Amniotic stem cell (primary cell): ENCODE data around the gene CHPF.

Experiments used
- DNase-seq: peaks from one replicate; lab custom pipeline; 2025; lab: John Stamatoyannopoulos, UW

CHPF gene

DNA sequence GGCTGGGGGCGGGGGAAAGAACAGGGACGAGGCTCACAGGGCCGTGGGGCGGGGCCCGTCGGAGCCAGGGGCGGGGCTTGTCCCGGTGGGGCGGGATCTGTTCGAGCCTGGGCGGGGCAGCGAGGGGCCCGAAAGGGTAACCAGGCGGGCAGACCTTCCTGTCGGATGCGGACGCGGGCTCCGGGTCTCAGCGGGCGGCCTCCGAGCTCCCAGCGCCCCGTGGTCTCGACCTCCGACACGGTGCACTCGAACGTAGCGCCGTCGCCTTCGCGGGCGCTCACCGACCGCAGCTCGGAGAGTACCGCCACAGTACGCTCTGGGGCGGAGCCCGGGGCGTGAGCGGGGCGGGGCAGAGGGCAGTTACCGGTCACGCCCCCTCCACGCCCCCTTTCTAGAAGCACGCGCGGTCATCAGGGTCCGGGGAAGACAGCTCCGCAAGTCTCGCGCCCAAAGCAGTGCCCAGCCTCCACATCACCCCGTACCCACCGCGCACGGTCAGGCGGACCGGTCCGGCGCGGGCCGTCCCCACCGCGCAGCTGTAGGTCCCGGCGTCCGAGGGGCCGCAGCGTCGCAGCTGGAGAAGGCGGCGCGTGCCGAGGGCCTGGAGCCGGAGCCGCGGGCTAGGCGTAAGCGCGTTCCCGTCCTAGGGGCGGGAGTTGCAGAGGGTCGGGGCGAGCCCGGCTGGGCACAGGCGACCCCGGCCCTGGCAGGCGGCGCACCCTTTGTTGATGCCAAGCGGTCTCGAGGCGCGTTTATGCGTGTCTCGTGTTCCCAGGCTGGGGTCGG lies 9.0 kb upstream of the CHPF start:
- peak; percentile 56 for DNase-seq

GRCh38 chr2:219551441-219552381 lies 8.1 kb upstream of the CHPF start:
- no peak for DNase-seq

DNA sequence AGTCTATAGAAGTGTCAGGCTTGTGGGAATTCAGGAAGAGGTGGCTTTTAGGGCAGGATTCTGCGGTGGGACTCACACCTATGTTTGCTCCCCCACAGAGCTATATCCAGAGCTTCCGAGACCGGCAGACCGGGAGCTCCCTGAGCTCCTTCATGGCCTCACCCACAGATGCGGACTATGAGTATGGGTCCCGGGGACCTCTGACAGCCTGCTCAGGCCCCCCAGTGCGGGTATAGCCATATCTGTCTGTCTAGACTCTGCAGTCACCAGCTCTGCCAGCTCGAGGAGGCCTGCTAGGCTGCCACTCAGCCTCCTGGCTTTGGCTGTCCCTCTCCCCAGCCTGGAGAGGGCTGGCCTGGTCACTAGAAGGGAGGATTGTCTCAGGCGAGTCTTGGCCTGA lies 6.0 kb upstream of the CHPF start:
- DNase-seq = no peak

- DNase-seq = no peak
Measured at GRCh38 chr2:219548990-219549389, 5.4 kb upstream of the CHPF start.

DNA sequence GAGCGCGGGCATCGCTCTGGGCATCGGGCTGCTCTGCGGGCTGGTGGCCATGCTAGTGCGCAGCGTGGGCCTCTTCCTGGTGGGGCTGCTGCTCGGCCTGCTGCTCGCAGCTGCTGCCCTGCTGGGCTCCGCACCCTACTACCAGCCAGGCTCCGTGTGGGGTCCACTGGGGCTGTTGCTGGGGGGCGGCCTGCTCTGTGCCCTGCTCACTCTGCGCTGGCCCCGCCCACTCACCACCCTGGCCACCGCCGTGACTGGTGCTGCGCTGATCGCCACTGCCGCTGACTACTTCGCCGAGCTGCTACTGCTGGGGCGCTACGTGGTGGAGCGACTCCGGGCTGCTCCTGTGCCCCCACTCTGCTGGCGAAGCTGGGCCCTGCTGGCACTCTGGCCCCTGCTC lies 4.0 kb upstream of the CHPF start:
- DNase-seq = no peak

GRCh38 chr2:219545943-219546352 lies 2.3 kb upstream of the CHPF start:
- DNase-seq = no peak

DNA sequence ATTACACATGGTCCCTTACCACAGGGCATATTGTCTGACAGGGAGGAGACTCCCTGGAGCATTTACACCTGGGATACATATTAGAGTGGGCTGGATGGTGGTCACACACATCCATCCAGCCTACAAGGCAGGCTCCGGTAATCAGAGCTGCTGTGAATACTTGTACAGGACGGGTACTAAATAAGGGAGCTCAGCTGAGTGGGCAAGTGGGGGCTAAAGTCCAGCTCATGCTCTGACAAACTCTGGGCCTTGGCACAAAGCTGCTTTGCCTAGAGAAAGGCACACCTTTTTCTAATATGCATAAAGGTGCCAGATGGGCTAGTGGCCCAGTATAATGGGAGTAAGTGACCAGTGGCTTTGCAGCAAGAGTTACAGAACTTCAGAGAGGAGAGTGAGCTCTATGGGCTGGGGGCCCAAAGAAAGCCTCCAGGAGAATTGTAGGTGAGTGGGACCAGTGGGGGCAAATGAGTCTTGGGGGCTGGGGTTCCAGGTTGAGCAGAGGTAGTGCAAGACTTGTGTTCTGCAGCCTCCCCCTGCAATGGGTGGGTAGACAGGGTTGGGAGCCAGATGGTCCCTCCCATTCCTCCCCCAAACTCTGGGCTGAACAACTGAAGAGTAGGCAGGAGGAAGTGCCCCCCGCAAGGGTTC lies 1.8 kb upstream of the CHPF start:
- no peak for DNase-seq

GRCh38 chr2:219544567-219544966 lies 958 bp upstream of the CHPF start:
- DNase-seq = no peak

GRCh38 chr2:219542931-219543595 lies 546 bp downstream of the CHPF start:
- no peak for DNase-seq

DNA sequence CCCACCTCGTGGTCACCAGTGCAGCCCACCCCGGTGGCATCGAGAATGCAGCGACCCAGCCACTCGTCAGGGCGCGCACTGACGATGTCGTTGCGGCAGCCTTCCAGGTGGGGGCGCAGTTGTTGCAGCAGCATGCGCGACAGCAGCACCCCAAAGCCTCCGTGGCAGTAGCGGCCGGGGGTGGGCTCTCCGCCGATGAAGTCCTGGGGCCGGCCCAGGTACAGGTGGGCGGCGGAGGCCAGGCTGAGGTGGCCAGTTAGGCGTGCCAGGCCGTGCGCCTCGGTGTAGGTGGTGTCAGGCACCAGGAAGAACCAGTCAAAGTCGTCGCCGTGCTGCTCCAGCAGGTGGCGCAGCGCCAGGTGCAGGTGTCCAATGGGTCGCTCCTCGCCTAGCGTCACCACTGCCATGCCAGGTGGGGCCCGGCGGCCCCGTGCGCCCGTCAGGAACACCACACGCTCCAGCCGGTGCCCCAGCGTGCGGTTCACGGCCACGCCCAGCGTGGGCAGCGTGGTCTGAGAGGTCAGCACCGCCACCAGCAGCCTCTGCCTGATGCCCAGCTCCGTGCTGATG lies 1.9 kb downstream of the CHPF start:
- no peak for DNase-seq

- no peak for DNase-seq
Measured at GRCh38 chr2:219540784-219541504, 2.7 kb downstream of the CHPF start.

GRCh38 chr2:219539926-219540678 lies 3.5 kb downstream of the CHPF start:
- DNase-seq = no peak

GRCh38 chr2:219538956-219539788 lies 4.4 kb downstream of the CHPF start:
- DNase-seq = no peak

- DNase-seq = no peak
Measured at GRCh38 chr2:219538504-219538951, 5.1 kb downstream of the CHPF start.

- DNase-seq = no peak
Measured at GRCh38 chr2:219537657-219538488, 5.7 kb downstream of the CHPF start.

DNA sequence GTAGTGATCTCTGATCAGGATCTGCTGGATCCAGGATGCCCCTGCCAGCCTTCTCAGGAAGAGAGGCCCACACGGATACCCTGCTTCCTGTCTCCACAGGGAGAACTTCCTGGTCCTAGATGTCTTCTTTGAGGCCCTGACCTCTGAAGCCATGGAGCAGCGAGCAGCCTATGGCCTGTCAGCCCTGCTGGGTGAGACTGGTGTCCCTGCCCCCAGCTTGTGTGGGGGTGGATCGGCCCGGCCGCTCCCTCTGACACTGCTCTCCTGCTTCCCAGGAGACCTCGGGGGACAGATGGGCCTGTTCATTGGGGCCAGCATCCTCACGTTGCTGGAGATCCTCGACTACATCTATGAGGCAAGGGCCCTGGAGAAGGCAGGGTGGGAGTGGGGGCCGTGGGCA lies 6.6 kb downstream of the CHPF start:
- DNase-seq = no peak

GRCh38 chr2:219536425-219536824 lies 7.2 kb downstream of the CHPF start:
- no peak for DNase-seq

DNA sequence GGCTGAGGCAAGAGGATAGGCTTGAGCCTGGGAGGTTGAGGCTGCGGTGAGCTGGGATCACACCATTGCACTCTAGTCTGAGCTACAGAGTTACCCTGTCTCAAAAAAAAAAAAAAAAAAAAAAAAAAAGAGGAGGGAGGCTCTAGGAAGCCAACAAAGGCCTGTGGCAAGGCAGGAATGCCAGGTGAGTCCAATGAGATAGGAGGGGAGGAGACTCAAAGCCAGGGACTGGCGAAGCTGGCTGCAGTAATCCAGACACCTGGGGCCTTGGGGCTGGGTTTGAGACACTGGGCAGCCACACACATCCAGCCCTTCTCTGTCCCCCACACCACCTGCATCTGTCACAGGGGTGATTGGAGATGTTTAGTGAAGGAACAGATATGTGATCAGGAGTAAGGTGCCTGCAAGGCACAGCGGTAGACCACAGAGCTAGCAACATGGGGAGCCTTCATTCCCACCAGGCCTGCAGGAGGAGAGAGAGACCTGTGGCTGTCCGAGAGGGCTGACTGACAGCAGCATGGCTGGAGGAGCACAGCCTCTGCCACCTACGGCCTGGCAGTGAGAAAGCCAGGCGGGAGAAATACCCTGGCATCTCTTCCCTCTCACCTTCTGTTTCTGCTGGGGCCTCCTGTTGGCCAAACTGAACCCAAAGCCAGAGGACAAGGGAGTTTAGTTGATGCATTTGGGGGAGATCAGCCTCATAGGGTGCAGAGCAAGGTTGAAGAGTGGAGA lies 9.5 kb downstream of the CHPF start:
- no peak for DNase-seq
